MCF 10A (cell line): ENCODE measurements around the gene WDFY3. TPM values are rescaled to one million over a fixed set of nuclear protein-coding genes. Genes with fewer than 3 reads are reported as not detected.

Experiments used
- BruUV-seq: library from RNA; stranded (reverse); fragments of 400-500 nt; replicated peaks from 2 replicates; lab custom pipeline; 2021; lab: Mats Ljungman, UMichigan
- CTCF ChIA-PET: fragments of 300-600 bp; sonication (Branson Sonifier 250); formaldehyde crosslinking; extraction: SDS; loops from one replicate; lab custom pipeline; 2021; ENCODE audit warnings: antibody characterized with exemption, inconsistent platforms; lab: Yijun Ruan, JAX
- POLR2A ChIA-PET: fragments of 300-600, 350-650 bp; sonication (Branson Sonifier 250); formaldehyde crosslinking; extraction: SDS; loops from one replicate; lab custom pipeline; 2020; ENCODE audit warnings: antibody characterized with exemption, inconsistent platforms; lab: Yijun Ruan, JAX
- DNase-seq: peaks from one replicate; pipeline ENCODE4 v3.0.0-alpha.2; 2018; ENCODE audit not compliant: unreplicated experiment
- H3K27ac Mint-ChIP-seq: one replicate; pipeline ENCODE4 v1.8.0; 2022; ENCODE audit warnings: mild to moderate bottlenecking, low read depth, mixed read lengths; ENCODE audit not compliant: unreplicated experiment
- H3K27me3 Mint-ChIP-seq: one replicate; pipeline ENCODE4 v1.8.0; 2022; ENCODE audit warnings: mixed read lengths; ENCODE audit not compliant: insufficient read depth, unreplicated experiment
- H3K36me3 Mint-ChIP-seq: one replicate; pipeline ENCODE4 v1.8.0; 2022; ENCODE audit warnings: mild to moderate bottlenecking, moderate library complexity, mixed read lengths; ENCODE audit not compliant: insufficient read depth, unreplicated experiment
- H3K4me1 Mint-ChIP-seq: one replicate; pipeline ENCODE4 v1.8.0; 2022; ENCODE audit warnings: mixed read lengths; ENCODE audit not compliant: insufficient read depth, unreplicated experiment
- H3K4me3 Mint-ChIP-seq: one replicate; pipeline ENCODE4 v1.8.0; 2022; ENCODE audit warnings: mild to moderate bottlenecking, moderate library complexity, mixed read lengths; ENCODE audit not compliant: unreplicated experiment
- H3K9me3 Mint-ChIP-seq: one replicate; pipeline ENCODE4 v1.8.0; 2022; ENCODE audit warnings: mixed read lengths; ENCODE audit not compliant: unreplicated experiment
- CTCF ChIP-seq: fragments of 200-600 bp; IDR thresholded peaks from one replicate; pipeline ENCODE4 v1.8.0; 2022; ENCODE audit warnings: antibody characterized with exemption, mild to moderate bottlenecking; ENCODE audit not compliant: unreplicated experiment
- intact Hi-C: fragments of 100-400 bp; cut with micrococcal nuclease; formaldehyde crosslinking; loops from 2 replicates; pipeline ENCODE4 v1.14.1; 2022
- total RNA-seq: library from RNA; stranded (reverse); gene quantifications from 2 replicates; pipeline ENCODE4 v1.2.3, GENCODE V29; 2022

Gene WDFY3
- total RNA-seq, 1 experiment from 2014 or later = 90.7 TPM

- H3K4me1 Mint-ChIP-seq = no peaks in the 10 kb centered on the region
- POLR2A ChIA-PET = interaction anchor here (0.7 kb wide), 1 partner anchor 1102 kb away, joined by 3 read pairs; no protein-coding TSS in a partner anchor
- no peak overlapping the region for H3K4me3 Mint-ChIP-seq
- intact Hi-C loops = no loop called here
- no TSS peak for BruUV-seq
- peak overlapping the region; percentile 55 for H3K27ac Mint-ChIP-seq
- peaks cover 37% of the 10 kb centered on the region for H3K36me3 Mint-ChIP-seq
- H3K27me3 Mint-ChIP-seq = no peaks in the 10 kb centered on the region
- no peak for TF ChIP-seq CTCF
- CTCF ChIA-PET = interaction anchor here (0.7 to 1.9 kb wide), 5 partner anchors 17 to 205 kb away, joined by 3 to 7 read pairs (median 5); partner anchors contain the start of gene CDS1
- DNase-seq = no peak
- no peaks in the 10 kb centered on the region for H3K9me3 Mint-ChIP-seq
These were observed 199.3 kb downstream of the WDFY3 start for GRCh38 chr4:84767168-84767567.

GRCh38 chr4:84753321-84753972, 213.0 kb downstream of the WDFY3 start:
- intact Hi-C loops = no loop called here
- no peaks in the 10 kb centered on the region for H3K27me3 Mint-ChIP-seq
- no peak overlapping the region for H3K27ac Mint-ChIP-seq
- peaks cover 62% of the 10 kb centered on the region for H3K36me3 Mint-ChIP-seq
- ChIA-PET CTCF (no interaction called here), POLR2A (interaction anchor here (1.1 kb wide), 1 partner anchor 10 kb away, joined by 3 read pairs; no protein-coding TSS in a partner anchor)
- no peak for TF ChIP-seq CTCF
- H3K4me3 Mint-ChIP-seq = no peak overlapping the region
- H3K9me3 Mint-ChIP-seq = no peaks in the 10 kb centered on the region
- BruUV-seq = no TSS peak
- DNase-seq = no peak
- H3K4me1 Mint-ChIP-seq = no peaks in the 10 kb centered on the region

- intact Hi-C loops = loop anchor here (2.0 kb wide), 1 partner anchor 173 kb away; no protein-coding TSS in a partner anchor
These were observed 214.8 kb downstream of the WDFY3 start for GRCh38 chr4:84751707-84752106.

More at GRCh38 chr4:84751707-84752106, 214.8 kb downstream of the WDFY3 start:
- no TSS peak for BruUV-seq
- TF ChIP-seq CTCF = no peak
- H3K27me3 Mint-ChIP-seq = no peaks in the 10 kb centered on the region
- no peaks in the 10 kb centered on the region for H3K9me3 Mint-ChIP-seq
- ChIA-PET CTCF (interaction anchor here (0.6 to 3.4 kb wide), 6 partner anchors 13 to 220 kb away, joined by 3 to 58 read pairs (median 4); no protein-coding TSS in a partner anchor), POLR2A (interaction anchor here (1.0 kb wide), 1 partner anchor 215 kb away, joined by 4 read pairs; the partner anchor contains the start of gene WDFY3)
- DNase-seq = no peak
- H3K36me3 Mint-ChIP-seq = peaks cover 68% of the 10 kb centered on the region
- no peaks in the 10 kb centered on the region for H3K4me1 Mint-ChIP-seq
- no peak overlapping the region for H3K27ac Mint-ChIP-seq
- H3K4me3 Mint-ChIP-seq = no peak overlapping the region
